ENCODE results near the gene CHTF18. TPM values are rescaled to one million over a fixed set of nuclear protein-coding genes. Genes with fewer than 3 reads are reported as not detected.

CHTF18 gene
- total RNA-seq, 4 donors from 2014 or later: 2.8 to 10.7 (median 4.6) TPM

- ATAC-seq (ENCODE audit: low FRiP score) (no peak), DNase-seq (ENCODE audit: low spot score) (no peak)
- no peak for TF ChIP-seq CTCF (IDR thresholded peaks at IDR 0.05)
Measured at GRCh38 chr16:764848-765487, 23.5 kb upstream of the CHTF18 start.

- no peak for TF ChIP-seq CTCF (IDR thresholded peaks at IDR 0.05)
- ATAC-seq (ENCODE audit: low FRiP score): no peak
- no peak for DNase-seq (ENCODE audit: low spot score)
Measured at GRCh38 chr16:765488-765865, 22.9 kb upstream of the CHTF18 start.

GRCh38 chr16:766008-766819 is 22.2 kb upstream of the CHTF18 start:
- ATAC-seq (ENCODE audit: low FRiP score) (no peak), DNase-seq (ENCODE audit: low spot score) (no peak)
- no peak for TF ChIP-seq CTCF (IDR thresholded peaks at IDR 0.05)

GRCh38 chr16:766820-767640 is 21.4 kb upstream of the CHTF18 start:
- no peak for TF ChIP-seq CTCF (IDR thresholded peaks at IDR 0.05)
- no peak for ATAC-seq (ENCODE audit: low FRiP score)
- no peak for DNase-seq (ENCODE audit: low spot score)

GRCh38 chr16:767743-768235 is 20.6 kb upstream of the CHTF18 start:
- DNase-seq (ENCODE audit: low spot score) (no peak), ATAC-seq (ENCODE audit: low FRiP score) (no peak)
- no peak for TF ChIP-seq CTCF (IDR thresholded peaks at IDR 0.05)

GRCh38 chr16:768428-768827 is 20.0 kb upstream of the CHTF18 start:
- ATAC-seq (ENCODE audit: low FRiP score) (no peak), DNase-seq (ENCODE audit: low spot score) (no peak)
- no peak for TF ChIP-seq CTCF (IDR thresholded peaks at IDR 0.05)
